GM11168 (cell line): ENCODE results near the gene PDAP1.
"Not testable (repeated sequence)": the region's sequence is repeated elsewhere in the genome, so short reads cannot be mapped to it uniquely, and the experiment has no call there.

ENCODE experiments used
- in situ Hi-C: fragments of 300-500 bp; cut with MboI; formaldehyde crosslinking; loops from one replicate; pipeline ENCODE4 v1.12.0; 2022; ENCODE audit warnings: low sequenced_read_pairs; ENCODE audit not compliant: unreplicated experiment

PDAP1 gene, protein sequence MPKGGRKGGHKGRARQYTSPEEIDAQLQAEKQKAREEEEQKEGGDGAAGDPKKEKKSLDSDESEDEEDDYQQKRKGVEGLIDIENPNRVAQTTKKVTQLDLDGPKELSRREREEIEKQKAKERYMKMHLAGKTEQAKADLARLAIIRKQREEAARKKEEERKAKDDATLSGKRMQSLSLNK

DNA sequence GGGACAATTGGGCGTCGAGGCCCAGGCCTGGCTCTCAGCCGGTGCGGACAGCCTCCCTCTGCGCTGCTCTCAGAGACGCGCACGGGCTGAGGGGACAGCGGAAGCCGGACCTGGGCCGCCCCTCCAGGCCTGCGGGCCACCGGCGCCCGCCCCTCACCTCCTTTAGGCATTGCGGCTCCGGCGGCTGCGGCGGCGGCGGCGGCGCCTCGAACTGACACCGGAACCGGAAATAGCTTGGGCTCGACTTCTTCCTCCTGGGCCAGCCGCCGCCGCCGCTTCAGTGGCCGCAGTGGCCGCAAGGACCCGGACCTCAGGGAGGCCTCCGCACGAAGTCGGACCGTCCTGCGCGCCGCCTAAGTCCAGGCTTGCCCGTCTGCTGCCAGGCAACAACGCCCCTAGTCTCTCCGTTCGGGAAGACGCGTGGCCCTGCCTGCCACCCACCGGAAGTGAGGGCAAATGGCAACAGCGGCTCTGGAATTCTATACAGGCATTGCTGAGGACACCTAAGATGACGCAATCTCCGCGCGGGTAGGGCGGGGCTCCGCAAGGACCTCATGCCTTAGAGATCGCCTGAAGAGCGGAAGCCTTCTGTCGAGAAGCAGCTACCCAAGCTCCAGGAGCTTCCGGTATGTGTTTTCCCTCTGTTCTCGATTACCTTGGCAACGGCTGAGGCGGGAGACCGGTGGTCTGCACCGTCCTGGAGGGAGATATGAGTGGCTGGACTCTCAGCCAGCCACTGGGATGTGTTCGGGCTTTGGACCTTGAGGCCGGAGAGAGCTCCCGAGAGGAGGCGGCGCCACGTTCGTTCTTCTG is at the start of gene PDAP1, which contains the start of gene BUD31:
TSS of gene PDAP1 (minus strand) at position 219 of the 813 bp plus-strand sequence. CDS start at position 170, 49 bp downstream.
TSS of gene BUD31 (plus strand) at position 591 of the 813 bp plus-strand sequence. CDS start 2,124 bp downstream, outside the sequence.
- in situ Hi-C loops: no loop called here

DNA sequence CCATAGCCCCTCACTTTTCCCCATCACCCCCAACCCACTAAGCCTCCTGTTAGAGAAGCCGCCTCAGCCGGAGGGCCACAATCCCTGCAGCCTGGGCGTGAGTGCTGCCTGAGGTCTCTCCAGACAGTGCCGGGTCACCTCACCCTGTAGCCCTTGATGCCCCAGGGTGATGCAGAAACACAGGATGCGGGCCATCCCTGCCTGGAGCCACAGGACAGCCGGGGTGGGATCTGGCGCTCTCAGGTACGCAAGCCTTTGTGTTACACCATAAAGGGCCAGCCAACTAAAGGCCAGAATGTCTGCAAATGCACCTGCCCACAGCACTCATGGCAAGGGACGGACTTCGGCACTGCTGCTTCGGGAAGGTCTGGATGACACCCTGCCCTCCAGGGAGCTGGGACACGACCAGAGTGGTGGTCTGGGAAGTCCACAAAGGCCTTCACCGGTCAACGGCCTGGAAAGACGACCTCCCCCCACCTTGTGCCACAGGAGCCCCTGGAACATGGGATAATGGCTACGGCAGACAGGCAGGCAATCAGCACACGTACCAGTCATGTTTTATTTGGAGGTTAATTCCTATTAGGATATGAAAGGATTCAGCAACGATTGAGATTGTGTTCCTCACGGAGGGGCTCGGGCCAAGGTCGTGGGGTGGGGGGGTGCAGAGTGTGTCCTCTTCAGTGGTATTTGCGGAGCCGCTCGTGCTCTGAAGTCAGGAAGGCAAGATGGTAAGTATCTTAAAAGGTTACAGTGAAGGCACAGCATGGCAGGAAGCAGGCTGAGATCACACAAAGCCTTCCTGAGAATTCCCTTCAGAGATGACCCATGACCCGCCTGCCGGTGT is 49.5 kb upstream of the PDAP1 start:
- in situ Hi-C loops: no loop called here

DNA sequence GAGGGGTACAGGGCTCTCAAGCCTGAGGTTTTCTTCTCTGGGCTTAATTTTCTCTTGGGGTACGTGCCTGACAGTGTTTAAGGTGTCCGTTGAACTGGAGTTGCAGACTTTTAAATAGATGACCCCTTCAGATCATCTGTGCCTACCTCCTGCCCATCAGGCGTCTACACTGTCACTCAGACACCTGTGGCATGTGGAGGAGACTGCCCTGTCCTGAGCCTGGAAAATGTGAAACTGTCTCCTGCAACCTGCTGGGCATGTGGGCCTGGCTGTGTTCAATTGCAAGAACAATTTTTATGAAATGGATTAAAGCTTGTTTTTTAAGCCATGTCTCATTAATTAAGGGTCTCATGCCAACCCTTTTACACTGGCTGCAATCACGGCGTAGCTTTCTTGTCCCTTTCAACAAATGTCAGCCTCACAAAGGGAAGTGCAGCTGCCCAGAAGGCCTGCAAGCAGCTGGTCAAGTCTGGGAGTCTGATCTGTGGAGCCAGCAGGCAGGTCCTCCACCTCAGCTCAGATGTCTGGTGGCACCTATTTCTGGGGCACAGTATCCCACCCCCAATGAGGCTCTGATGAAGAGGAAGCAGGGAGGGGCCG is 48.8 kb upstream of the PDAP1 start:
- in situ Hi-C loops: no loop called here

DNA sequence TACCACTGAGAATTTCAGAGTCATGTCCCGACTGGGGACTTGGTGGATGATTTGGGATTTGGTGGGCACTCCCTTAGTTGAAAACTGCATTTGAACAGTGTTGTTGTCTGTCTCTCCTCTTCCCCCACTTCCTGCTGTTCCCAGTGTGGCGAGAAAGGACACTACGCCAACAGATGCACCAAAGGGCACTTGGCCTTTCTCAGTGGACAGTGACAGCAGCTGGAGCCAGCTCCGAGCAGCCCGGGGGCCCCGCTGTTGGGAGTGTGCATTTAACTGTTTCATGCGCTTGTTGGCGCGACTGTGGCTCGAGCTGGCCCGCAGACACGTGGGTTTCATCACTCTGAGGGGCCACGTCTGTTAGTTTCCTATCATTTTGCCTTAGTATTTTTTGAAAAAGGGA is 47.9 kb upstream of the PDAP1 start:
- in situ Hi-C loops: no loop called here

DNA sequence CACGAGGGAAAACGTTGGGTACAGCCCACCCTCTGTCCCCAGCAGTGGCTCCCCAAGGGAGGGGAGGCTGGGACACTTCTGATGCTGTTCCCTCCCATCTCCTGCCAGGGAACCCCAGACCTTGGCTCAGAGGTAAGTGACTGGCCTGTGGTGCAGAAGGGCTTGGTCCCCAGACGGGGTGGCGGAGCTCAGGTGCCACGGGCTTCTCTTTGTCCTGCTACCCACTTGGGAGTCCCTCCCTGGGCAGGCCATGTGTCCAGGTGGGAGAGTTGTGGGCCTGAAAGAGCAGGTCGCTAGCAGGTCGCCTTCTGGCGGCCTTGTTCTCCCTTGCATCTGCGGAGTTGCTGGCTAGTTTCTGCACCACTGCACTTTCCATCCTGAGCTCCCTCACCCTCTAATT is 47.5 kb upstream of the PDAP1 start:
- in situ Hi-C loops: no loop called here

DNA sequence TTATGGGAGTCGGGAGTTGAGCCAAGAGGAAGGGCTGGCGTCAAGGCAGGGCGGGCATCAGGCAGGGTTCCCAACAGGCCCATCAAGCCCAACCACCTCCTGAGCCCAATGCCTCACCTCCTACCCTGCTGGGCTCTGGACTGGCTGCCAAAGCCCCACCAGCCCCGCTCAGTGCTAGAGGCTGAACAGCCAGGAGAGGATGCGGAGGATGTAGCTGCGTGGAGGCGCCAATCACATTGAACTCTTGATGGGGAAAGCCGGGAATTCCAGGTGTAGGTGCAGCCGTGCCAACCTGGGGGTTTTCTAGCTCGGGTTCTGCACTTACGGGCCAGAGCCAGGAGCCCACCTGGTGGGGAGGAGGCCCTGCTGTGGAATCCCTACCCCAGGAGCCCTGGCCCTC is 44.7 kb upstream of the PDAP1 start:
- in situ Hi-C loops: no loop called here

DNA sequence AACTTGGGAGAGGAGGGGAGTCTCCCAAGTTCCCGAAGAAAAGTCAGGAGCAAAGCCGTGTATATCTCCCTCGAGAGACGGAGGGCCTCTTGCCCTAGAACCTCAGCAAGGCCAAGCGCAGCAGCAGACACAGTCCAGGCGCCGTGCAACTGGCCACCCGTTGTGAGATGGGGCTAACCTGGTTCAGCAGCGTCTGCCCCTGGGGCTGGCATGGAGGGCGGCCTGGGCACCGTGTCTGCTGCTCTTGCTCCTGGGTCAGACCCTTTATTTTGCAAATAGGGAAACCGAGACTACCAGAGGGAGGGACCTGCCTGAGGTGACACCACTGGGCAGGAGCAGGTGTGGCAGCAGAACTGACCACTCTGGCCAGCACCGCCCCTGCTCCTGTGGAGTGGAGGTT is 44.1 kb upstream of the PDAP1 start:
- in situ Hi-C loops: no loop called here

DNA sequence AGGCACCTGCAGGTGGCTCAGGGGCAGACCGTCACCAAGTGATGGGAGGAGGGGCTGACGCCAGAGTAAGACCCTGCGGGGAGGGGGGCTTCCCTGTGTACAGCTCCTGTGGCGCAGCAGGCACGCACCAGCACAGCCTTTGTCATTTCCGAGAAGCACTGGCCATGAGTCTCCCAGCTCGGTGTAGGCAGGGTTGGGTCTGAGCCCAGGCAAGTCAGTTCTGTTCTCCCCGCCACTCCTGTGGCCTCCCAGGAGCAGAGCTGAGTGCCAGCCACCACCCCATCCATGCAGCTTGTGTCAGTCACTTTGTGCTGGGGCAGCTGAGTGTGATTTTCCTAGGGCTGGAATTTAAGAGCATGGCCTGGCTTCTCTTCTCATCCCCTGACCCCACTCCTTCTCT is 43.5 kb upstream of the PDAP1 start:
- in situ Hi-C loops: no loop called here

DNA sequence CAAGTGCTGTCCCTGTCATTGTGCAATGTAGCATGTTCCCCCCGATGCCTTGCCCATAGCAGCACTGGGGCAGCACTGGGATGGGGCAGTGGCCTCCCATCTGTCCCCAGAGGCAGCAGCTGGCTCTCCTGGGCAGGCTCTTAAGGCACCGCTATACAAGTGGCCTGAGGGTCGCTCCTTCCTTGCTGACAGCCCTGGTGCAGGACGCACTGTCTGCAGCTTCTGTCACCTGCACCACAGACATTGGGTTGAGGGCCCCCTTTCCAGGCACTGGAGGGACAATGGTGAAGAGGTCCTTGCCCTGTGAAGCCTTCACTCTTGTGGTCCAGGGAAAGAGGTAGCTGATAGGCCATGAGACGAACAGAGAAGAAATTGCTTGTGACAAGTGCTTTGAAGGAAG is 40.9 kb upstream of the PDAP1 start:
- in situ Hi-C loops: no loop called here

DNA sequence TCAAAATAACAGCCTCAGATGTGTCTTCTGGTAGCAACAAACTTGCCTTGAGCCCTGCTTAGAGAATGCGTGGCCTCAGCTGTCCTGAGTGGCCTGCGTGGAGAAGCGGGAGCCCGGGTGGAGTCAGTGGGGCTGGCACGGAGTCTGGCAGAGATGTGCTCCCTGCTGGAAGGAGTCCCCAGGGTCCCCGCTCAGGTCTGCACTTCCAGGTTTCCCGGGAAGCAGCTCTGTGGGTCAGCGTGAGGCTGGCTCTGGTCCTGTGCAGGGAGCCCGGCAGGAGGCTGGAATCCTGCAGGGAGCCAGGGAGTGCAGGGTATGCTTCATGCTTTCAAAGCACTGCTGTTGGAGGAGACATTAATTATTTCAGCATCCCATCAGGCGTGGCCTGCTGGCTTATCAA is 40.5 kb upstream of the PDAP1 start:
- in situ Hi-C loops: no loop called here

DNA sequence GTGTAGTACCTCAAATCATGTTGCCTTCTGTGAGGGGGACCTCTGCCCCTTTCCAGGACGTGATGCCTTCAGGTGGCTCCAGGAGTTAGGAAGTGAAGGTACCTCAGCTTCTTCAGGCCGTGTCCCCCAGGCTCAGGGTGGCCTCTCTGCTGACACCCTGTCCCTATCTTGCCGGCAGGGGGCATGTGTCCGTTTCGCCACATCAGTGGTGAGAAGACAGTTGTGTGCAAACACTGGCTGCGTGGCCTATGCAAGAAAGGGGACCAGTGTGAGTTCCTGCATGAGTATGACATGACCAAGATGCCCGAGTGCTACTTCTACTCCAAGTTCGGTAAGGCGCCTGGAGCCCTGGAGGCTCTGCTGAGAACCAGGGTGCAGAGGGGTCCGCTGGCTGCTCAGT is 39.5 kb upstream of the PDAP1 start:
- in situ Hi-C loops: no loop called here

DNA sequence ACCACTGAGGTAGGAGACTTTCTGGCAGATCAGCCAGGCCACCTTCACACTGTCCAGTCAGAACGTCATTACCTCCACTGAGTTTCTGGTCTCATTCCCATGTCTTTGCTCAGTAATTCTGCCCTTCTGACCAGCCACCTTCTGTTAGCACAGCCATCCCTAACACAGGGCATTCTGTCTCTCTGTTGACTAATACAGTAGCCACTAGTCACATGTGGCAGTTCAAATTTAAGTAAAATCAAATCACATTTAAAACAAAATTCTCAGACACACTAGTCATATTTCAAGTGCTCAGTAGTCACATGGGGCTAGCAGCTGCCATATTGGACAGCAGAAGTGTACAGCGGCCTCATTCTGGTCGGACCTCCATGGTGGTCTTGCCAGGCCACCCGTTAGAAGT is 37.7 kb upstream of the PDAP1 start:
- in situ Hi-C loops: no loop called here

DNA sequence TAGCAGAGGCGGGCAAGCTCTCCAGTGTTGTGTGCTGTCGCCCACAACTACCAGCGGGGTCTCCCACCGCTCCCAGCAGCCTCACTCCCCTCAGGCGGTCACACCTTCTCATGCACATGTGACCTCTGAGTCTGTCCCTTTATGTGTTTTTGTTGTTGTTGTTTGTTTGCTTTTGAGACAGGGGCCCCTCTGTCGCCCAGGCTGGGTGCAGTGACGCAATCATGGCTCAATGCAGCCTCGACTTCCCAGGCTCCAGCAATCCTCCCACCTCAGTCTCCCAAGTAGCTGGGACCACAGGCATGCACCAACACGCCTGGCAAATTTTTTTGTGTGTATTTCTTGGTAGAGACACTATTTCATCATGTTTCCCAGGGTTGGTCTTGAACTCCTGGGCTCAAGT is 31.8 kb upstream of the PDAP1 start:
- in situ Hi-C loops: no loop called here

DNA sequence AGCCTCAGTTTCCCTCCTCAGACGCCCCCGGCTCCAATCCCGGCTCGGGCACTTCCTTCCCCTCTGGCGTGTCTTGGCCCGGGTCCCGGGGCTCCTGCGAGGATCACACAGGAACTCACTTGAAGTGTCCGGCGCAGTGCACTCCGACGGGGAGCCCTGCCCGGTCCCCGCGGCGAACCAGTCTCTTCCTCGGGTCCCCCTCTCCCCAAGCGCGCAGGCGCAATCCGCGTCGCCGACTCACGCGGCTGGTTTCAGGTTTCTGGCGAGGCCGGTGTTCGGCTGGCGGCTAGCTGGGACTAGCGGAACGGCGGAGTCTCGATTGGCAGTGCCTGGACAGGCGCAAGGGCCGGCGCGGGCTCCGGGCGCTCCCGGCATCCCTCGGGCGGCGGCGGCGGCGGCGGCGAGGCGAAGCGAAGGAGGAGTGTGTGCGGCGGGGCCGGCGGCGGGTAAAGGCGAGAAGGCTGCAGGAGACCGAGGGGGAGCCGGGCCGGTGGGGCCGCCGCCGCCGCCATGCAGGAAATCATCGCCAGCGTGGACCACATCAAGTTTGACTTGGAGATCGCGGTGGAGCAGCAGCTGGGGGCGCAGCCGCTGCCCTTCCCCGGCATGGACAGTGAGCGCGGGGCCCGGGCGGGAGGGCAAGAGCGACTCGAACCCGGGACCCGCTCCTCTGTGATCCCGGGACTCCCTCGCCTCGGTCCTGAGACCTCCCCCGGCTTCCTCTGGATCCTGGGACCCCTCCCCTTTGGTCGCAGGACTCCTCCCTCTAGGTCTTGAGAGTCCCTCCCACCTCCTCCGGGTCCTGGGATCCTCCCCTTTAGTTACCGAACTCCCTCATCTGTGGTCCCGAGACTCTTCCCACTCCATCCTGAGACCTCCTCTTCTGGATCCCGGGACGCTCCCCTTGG is 30.4 kb upstream of the PDAP1 start, which contains the start of the genes CPSF4 and PTCD1:
TSS of gene CPSF4 (plus strand) at position 371 of the 908 bp plus-strand sequence. CDS start at position 511, 140 bp downstream.
TSS of gene PTCD1 (minus strand) at position 226 of the 908 bp plus-strand sequence. CDS start 3,556 bp downstream, outside the sequence.
- in situ Hi-C loops: no loop called here

DNA sequence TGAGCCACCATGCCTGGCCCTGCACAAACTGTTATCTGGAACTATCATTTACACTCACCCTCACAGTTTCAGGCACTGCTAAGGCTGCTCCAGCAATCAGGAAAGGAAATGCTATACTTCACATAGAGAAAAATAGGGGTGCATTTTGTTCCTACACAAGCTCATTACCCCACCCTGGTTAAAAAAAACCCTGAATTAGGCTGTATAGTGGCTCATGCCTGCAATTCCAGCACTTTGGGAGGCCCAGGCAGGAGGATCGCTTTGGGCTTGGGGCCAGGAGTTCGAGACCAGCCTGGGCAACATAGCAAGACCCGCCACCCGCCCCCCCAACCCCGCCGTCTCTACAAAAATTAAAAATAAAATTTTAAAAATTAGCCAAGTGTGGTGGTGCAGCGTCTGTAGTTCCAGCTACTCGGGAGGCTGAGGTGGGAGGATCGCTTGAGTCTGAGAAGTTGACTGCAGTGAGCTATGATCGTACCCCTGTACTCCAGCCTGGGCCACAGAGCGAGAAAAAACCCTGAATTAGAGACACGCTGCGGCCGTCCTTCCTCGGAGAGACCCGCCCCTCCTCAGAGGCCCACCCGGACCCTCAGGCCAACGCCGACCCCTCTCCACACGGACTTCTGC is 29.7 kb upstream of the PDAP1 start:
- in situ Hi-C loops: no loop called here

DNA sequence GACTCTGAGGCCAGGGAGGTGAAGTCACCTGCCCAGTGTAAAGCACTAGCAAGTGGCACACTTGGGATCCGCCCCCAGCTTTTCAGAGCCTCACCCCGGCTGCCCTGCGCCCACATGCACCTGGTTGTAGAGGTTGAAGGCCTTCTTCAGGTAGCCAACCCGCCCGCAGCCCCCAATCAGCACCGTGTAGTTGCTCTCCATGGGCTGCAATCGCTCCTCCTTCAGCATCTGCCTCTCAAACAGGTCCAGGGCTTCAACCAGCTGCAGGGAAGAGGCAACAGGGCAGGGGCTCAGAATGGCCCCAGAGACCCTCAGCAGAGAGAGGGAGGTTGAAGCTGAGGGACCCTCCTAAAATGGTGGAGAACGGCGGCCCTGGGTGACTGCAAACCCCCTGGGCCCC is 24.8 kb upstream of the PDAP1 start:
- in situ Hi-C loops: no loop called here

DNA sequence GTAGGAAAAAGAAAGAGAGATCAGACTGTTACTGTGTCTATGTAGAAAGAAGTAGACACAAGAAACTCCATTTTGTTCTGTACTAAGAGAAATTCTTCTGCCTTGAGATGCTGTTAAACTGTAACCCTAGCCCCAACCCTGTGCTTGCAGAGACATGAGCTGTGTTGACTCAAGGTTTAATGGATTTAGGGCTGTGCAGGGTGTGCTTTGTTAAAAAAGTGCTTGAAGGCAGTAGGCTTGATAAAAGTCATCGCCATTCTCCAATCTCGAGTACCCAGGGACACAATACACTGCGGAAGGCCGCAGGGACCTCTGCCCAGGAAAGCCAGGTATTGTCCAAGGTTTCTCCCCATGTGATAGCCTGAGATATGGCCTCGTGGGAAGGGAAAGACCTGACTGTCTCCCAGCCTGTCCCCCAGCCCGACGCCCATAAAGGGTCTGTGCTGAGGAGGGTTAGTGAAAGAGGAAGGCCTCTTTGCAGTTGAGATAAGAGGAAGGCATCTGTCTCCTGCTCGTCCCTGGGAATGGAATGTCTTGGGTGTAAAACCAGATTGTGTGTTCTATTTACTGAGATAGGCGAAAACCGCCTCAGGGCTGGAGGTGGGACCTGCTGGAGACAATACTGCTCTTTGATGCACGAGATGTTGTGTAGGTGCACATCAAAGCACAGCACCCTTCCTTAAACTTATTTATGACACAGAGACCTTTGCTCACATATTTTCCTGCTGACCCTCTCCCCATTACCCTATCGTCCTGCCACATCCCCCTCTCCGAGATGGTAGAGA is 23.6 kb upstream of the PDAP1 start:
- in situ Hi-C loops: not testable (repeated sequence)

DNA sequence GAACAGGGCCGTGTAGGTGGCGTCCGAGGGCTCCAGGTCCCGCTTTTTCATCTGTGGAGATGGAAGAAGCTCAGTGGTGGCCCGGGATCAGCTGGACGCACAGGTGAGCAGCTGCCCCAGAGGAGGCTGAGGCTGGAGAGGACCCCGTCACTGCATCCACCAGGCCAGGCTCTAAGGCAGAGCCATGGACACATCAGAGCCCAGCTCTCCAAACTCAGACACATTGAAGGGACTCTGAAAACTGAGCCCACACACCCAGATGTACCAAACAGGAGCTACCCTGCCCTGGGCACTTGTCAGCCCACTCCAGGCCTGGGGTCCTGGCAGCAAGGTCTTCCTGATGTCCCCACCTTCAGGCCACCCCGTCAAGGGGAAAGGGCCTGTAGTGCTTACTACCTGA is 21.4 kb upstream of the PDAP1 start:
- in situ Hi-C loops: no loop called here
